Measurements from ENCODE around the gene TBC1D14. TPM values are rescaled to one million over a fixed set of nuclear protein-coding genes. Genes with fewer than 3 reads are reported as not detected.
A peak's percentile ranks its signal among the peaks of the same experiment; 100 is the strongest.

The TBC1D14 gene
- total RNA-seq, 1 donor from 2014 or later = 103 TPM

DNA sequence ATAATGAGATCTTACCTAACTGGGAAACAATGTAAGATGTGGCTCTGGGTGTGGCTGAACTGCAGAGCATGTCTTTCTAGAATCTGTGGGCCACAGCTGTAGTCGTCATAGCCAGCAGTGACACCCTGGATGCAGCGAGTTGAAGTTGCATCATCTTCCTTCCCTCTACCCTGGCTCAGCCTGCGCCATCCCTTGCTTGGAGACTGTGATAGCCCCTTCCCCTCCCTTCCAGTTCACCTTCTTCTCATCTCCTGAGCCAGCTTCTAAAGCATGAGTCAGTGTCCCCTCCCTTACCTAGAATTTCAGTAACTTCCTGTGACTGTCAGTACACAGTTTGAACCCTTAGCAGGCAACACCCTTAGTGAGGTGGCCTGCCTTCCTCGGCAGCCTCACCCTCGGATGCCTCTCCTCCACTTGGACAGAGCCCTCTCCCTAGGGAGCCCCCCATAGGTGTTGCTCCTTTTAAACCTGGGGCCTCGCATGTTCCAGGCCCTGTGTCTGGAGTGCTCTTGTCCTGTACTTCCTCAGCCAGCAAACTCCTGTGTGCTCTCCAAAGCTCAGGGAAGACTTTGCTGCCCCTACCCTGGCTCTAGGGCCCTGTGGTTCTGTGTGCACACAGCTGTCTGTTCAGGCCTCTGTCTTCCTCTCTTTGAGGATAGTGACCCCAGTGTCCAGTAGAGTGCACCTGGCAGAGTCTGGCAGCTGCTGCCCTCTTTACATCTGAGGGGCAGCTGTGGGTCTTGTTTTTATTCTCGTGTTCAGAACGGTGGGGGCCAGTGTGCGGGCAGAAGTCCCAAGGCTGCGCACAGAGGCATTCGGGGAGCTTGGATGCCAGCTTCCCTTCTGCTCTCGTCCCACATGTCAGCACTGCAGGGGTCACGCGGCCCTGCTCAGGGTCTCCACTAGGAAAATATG lies 89.8 kb downstream of the TBC1D14 start:
- DNase-seq (ENCODE audit: low read depth) (peak; percentile 94), FAIRE-seq (peak; percentile 99)
- TF ChIP-seq, protein P1, sequence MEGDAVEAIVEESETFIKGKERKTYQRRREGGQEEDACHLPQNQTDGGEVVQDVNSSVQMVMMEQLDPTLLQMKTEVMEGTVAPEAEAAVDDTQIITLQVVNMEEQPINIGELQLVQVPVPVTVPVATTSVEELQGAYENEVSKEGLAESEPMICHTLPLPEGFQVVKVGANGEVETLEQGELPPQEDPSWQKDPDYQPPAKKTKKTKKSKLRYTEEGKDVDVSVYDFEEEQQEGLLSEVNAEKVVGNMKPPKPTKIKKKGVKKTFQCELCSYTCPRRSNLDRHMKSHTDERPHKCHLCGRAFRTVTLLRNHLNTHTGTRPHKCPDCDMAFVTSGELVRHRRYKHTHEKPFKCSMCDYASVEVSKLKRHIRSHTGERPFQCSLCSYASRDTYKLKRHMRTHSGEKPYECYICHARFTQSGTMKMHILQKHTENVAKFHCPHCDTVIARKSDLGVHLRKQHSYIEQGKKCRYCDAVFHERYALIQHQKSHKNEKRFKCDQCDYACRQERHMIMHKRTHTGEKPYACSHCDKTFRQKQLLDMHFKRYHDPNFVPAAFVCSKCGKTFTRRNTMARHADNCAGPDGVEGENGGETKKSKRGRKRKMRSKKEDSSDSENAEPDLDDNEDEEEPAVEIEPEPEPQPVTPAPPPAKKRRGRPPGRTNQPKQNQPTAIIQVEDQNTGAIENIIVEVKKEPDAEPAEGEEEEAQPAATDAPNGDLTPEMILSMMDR (IDR thresholded peaks at IDR 0.05; ENCODE audit: insufficient read depth, low read length, severe bottlenecking) = no peak
- Histone ChIP-seq H3K27me3 (ENCODE audit: control insufficient read depth, insufficient read depth, low read length) (no peaks in the 10 kb centered on the region), H3K36me3 (ENCODE audit: control insufficient read depth, insufficient read depth, low read length) (peaks cover 40% of the 10 kb centered on the region), H3K4me3 (ENCODE audit: low read depth, low read length) (no peak overlapping the region)

DNA sequence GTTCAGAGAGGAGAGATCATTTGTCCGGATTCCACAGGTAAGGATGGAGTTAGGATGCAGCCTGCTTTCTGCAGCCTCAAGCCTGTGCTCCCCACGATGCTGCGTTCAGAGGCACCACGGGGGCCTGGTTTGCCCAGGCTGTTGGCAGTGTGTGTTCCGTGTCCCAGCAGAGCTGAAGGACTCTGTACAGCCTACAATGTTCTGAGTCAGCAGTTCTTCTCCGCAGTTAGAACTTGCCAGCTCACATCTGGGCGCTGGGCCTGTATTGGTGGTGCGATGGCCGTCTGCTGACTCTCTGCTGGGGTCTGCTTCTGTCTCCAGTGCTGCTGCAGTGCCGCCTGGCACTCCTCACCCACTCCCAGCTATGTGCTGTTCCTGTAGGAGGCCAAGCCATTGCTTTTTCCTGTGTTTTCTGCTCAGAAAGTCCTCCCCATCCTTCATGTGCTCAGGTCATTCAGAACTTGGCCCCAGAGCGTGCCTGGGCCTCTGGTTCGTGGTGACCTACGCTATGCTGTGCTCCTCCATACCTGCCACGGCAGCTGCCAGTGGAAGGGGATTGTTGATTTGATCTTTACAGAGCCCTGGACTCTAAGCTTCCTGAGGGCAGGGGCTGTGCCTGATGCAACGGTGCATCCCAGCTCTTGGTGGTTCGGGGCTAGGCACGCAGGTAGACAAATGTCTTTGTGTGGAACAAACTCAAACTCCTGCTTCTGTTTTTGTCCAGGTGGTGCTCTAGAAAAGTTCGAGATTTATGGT lies 91.0 kb downstream of the TBC1D14 start:
- Histone ChIP-seq H3K4me3 (ENCODE audit: low read depth, low read length) (no peak overlapping the region), H3K27me3 (ENCODE audit: control insufficient read depth, insufficient read depth, low read length) (no peaks in the 10 kb centered on the region), H3K36me3 (ENCODE audit: control insufficient read depth, insufficient read depth, low read length) (peaks cover 38% of the 10 kb centered on the region)
- DNase-seq (ENCODE audit: low read depth) (no peak), FAIRE-seq (no peak)
- TF ChIP-seq, protein P1 (IDR thresholded peaks at IDR 0.05; ENCODE audit: insufficient read depth, low read length, severe bottlenecking) = no peak

DNA sequence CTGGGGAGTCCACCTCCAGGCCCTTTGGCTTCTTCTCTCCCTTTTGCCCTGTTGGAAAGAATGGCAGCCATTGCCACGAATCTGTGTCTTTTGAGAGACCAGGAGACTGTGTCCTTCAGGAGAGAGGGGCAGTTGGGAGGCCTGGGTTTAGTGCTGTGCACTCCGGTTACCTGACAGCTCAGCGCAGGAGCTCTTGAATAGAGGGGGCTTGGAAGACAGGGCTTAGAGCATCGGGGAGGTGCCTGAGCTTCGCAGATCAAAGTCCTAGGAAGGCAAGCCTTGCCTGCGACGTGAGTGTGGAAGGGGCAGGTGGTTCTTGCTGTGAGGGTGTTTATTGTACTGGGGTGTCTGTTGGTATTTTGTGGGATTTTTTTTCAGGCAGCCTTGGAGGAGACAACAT lies 91.6 kb downstream of the TBC1D14 start:
- TF ChIP-seq, protein P1 (IDR thresholded peaks at IDR 0.05; ENCODE audit: insufficient read depth, low read length, severe bottlenecking) = no peak
- Histone ChIP-seq H3K27me3 (ENCODE audit: control insufficient read depth, insufficient read depth, low read length) (no peaks in the 10 kb centered on the region), H3K36me3 (ENCODE audit: control insufficient read depth, insufficient read depth, low read length) (peaks cover 38% of the 10 kb centered on the region), H3K4me3 (ENCODE audit: low read depth, low read length) (no peak overlapping the region)
- DNase-seq (ENCODE audit: low read depth) (no peak), FAIRE-seq (no peak)

DNA sequence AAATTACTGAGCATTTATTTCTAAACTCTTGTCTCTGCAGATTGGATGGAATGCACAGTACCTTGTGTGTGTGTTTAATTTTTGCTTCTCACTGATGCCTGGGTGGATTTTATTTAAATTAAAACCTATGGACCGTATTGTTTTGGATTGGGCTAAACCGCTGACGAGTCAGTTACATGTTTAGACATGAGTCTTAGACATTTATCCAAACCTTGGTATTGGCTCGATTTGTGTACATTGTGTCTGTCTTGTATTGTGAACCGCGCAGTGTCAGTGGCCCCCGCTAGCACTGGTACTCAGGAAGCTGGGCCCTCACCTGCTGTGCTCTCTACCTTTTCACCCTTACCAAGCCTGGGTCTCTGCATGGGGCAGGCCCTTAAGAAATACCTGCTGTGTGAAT lies 92.7 kb downstream of the TBC1D14 start:
- TF ChIP-seq, protein P1 (IDR thresholded peaks at IDR 0.05; ENCODE audit: insufficient read depth, low read length, severe bottlenecking) = no peak
- no peak overlapping the region for H3K4me3 ChIP-seq (ENCODE audit: low read depth, low read length)
- FAIRE-seq = no peak
- peaks cover 31% of the 10 kb centered on the region for H3K36me3 ChIP-seq (ENCODE audit: control insufficient read depth, insufficient read depth, low read length)
- DNase-seq (ENCODE audit: low read depth) = peak; percentile 51
- no peaks in the 10 kb centered on the region for H3K27me3 ChIP-seq (ENCODE audit: control insufficient read depth, insufficient read depth, low read length)

DNA sequence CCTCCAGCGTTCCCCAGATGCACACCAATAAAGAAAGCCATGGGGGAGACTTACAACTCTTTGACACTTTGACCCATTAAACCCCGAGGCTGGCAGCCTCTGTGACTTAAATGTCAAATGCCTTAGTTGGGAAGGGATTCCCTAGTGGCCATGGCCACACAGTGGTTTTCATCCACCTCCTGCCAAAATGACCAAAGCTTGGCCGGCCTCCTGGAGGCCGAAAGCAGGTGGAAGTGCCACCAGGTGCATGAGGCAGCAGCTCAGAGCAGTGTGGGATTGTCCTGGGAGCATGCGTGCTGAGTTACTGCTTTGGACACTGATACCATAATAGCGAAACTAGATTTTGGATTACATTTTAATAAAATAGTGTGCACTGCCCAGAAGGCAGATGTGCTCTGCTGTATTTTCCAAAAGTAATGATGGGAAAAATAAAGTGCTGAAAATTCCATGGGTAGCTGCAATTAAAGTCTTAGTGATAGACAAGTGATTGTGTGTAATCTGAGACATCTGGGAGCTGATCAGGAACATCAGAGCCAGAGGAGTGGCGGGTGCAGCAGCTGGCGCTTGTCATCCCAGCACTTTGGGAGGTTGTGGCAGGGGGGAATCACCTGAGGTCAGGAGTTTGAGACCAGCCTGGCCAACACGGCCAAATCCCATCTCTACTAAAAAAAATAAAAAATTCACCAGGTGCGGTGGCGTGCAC lies 93.7 kb downstream of the TBC1D14 start:
- peaks cover 34% of the 10 kb centered on the region for H3K36me3 ChIP-seq (ENCODE audit: control insufficient read depth, insufficient read depth, low read length)
- no peak for DNase-seq (ENCODE audit: low read depth)

More for the DNA sequence above, 93.7 kb downstream of the TBC1D14 start:
- FAIRE-seq = no peak
- no peaks in the 10 kb centered on the region for H3K27me3 ChIP-seq (ENCODE audit: control insufficient read depth, insufficient read depth, low read length)
- no peak overlapping the region for H3K4me3 ChIP-seq (ENCODE audit: low read depth, low read length)
- TF ChIP-seq, protein P1 (IDR thresholded peaks at IDR 0.05; ENCODE audit: insufficient read depth, low read length, severe bottlenecking) = no peak
